ENCODE results near the gene VAV2.
"Not testable (repeated sequence)": the region's sequence is repeated elsewhere in the genome, so short reads cannot be mapped to it uniquely, and the experiment has no call there.

The VAV2 gene

DNA sequence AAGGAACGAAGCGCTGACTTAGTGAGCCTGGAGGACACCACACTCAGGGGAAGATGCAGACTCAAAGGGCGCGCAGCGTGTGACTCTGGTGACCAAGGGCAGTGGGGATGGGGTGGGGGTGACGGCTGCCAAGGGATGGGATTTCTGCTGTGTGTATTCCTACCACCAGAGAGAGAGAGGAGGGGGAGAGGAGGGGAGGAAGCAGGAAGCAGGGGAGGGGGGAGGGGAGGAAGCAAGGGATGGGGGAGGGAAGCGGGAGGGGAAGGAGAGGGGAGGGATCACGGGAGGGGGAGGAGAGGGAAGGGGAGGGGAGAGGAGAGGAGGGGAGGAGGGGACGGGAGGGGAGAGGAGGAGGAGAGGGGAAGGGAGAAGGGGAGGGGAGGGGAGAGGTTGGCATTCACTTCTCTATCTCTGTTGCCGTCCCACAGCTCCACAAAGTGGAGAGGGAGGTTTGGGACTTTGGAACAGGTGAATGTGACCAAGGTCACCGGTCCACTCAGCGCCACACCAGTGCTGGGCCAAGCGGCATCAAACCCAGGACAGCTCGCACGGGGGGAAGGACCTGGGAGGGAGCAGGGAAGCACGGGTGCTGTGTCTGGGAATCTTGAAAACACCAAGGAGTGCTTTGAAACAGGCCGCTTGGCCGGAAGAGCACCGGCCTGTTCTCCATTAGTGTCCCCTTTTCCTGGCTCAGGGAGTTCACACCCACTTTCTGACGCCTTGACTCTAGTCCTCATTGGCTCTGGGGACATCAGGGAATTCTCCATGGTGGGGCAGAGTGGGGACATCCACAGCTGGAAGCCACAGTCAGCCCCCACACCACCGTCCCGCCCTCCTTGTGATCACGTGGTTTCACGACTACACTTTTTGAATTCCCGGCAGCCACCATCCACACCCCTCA lies 77.4 kb downstream of the VAV2 start:
- DNase-seq, result no peak

DNA sequence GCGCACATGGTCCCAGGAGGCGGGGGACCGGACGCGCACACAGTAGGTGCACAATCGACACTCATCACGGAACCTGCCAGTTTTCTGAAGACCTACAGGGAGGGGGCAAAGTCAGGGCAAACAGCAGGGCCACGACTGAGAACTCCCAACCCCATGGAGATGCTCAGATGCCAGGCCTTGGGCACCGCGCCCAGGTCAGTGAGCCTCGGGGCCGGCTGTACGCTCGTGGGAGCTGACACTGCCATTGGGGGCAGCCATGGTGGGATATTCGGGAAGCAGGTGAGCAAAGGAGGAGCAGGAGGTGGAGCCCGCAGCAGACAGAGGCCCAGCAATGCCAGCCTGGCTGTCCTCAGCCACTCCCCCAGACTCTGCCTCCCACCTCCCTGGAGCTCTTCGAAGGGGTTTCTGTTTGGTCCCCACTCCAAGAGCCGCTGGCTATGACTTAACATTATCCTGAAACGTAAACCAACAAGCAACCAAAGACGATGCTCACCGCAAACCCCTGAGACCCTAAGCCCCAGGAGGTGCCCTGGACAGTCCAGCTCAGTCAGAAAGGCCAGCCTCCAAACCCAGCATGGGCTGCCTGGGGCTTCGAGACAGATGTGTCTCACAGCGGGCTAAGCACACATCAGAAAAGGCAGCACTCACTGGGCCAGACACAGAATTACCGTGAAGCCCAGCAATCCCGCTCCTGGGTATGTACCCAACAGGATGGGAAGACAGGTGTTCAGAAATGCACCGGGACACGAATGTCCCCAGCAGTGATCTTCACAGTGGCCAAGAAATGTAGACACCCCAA lies 78.4 kb downstream of the VAV2 start:
- DNase-seq, result no peak

DNA sequence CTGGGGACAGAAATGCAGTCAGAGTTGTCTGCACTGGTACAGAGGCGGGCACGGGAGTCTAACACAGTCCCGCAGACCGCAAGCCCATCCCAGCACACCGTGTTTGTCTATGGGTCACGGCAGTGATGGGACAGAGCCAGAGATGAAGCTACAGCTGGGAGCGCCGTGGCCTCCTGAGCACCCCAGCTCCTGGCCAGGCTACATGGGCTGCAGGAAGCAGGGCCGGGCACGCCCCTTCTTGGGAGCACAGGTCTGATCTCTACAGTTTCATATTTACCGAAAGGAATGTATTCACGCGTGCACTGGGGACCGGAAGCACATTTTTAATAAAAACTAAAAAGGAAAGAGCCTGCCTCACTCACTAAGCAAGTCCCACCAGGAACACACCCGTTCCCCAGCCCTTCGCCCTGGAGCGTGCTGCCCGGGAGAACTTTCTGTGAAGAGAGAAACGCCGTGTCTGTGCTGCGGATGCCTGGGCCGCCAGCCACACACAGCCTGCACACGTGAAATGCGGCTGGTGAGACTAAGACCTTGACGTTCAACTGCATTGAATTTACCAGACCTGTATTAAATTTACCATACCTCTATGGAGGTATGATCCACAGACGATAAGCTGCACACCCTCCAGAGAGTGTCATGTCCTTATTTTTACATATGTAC lies 81.1 kb downstream of the VAV2 start:
- DNase-seq, result no peak

DNA sequence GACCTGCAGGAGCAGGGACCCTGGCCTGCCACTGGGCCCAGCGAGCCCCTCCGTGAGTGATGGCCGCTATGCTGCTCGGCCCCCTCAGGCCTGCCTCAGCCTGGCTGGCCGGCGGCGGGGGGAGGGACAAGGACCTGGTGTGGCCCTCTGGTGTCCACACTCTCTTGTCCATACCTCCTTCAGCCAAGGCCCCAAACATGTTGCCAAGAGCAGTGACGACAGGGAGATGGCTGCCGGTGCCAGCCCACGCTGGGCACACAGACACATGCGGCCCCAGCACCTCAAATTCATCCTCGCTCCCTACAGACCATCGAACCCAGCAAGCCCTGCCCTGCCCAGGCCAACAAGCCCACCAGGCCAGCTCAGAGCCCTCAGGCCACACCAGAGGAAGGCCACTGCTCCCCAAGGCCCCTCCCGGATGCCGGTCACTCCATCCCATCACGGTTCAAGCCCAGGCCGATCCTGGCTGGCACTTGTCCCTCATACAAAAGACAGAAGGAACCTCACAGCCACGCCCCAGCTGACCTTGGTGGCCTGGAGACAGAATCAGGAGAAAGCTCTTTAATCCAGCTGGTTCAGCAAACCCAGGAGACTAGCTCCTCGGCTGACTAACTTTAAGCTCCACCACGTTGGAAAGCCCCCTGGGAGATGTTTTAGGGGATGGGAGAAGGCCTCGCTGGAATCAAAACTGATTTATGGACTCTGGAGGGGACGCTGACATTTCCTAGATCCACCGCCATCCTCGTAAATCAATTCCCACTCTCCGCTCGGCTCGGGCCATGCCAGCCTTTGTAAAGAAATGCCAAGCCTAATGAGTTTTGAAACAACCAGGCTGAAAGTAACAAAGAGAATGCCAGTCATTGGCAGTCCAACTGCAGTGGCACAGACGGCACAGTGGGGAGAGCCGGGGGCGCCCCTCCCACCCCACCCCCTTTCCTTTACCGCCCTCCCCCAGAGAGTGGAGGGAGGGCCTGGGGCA lies 84.9 kb downstream of the VAV2 start:
- no peak for DNase-seq

DNA sequence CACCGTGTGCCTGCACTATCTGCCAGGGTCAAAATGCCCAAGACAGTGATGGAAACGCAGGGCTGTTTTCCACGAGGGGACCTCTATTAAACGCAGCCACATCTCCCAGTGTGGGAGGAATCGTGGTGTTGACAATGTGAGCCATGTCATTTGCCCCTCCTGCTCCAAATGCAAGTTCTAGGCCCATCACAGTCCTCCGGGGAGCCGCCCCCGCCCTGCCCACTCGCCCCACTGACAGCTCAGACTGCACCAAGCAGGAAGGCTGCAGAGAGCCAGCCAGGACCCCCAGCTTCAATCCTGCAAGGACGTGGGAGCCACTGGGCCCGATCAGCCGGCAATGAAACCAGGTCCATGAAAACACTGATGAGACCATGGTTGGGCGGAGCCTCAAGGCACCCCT lies 85.9 kb downstream of the VAV2 start:
- no peak for DNase-seq

DNA sequence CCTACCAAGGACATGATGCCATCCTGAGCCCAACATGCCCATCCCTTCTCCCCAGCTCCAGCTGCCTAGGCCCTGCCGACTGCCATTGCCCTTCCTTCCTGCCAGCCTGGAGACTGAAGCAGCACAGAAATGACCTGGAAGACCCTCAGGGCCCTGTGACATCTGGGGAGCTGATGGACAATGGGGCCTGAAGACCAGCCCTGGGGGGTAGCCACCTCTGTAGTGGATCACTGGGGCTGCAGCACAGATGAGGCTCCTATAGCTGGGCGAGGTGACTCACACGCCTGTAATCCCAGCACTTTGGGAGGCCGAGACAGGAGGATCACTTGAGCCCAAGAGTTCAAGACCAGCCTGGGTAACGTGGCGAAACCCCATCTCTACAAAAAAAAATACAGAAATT lies 86.6 kb downstream of the VAV2 start:
- no peak for DNase-seq

DNA sequence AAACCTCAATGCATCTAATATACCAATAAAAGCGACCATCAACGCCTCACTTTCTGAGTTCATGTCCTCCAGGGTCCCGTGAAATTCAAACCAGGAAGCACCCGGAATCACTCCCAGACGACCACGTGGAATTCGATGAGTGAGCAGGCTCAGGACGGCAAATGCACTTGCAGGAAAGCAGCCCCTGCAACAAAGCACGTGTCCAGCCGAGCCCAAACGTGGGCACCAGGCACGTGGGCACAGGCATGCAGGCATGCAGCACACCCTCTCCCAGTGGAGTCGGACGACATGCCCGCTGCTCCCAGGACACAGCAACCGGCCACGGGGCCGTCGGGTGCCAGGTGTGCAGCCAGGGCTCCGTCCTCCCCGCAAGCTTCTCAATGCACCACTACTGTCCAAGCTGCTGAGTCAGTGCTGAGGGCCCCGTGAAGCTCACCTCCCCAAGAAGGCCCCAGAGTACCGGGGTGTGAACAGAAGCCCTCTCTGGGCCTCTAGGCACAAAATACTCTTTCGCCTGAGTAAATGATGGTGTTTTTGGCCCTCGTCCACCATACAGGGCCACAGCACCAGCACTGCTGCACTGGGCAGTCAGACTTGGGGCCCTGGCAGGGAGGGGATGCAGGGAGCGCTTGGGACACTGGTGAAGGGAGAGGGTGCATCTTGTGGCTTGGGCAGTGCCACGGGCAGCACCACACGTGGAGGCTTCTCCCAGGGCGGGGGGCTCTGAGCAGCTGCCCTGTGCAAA lies 87.6 kb downstream of the VAV2 start:
- DNase-seq, result no peak

DNA sequence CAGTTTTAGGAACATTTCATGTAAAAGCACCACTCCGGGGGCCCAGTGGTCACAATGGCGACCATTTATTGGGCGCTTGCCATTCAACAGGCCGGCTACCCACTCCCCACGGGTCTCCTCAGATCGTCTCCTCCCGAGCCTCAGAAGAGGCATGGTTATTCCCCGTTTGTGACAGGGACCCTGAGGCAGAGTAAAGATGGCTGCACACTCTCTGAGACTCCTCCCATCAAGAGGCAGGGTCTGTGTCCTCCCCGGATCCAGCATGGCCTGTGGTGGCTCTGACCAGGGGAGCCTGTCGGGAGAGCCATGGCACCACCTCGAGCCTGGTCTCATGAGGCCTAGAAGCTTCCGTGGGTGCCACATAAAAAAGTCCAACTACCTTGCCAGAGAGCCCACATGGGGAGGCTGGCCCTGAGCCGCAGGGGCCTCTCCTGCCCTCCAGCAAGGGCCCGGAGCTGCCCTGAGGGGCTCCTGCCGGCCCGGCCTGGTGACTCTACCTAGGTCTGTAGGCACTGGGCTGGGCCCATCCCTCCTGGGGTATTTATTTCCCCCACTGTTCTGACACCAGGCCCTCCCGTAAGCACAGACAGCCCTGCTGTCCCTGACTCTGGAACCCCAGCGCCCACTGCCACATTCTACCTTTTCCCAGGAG lies 90.8 kb downstream of the VAV2 start:
- no peak for DNase-seq

DNA sequence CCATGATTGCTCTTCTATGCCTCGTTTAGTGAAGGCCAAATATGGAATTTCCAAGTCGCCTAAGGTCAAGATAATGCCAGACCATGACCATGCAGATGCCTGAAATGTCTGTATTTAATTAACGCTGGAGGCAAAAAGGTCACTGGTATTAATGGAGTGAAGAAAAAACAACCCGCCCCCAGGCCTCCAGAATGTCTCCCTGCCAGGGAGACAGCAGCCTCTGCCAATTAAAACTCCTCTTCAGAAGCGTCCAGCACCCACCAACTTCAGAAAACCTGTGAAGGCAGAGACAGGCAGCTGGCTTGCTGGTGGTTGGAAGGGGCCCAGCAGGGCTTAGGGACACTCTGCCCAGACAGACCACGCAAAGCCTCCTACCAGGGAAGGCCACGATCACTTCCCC lies 94.4 kb downstream of the VAV2 start:
- no peak for DNase-seq

DNA sequence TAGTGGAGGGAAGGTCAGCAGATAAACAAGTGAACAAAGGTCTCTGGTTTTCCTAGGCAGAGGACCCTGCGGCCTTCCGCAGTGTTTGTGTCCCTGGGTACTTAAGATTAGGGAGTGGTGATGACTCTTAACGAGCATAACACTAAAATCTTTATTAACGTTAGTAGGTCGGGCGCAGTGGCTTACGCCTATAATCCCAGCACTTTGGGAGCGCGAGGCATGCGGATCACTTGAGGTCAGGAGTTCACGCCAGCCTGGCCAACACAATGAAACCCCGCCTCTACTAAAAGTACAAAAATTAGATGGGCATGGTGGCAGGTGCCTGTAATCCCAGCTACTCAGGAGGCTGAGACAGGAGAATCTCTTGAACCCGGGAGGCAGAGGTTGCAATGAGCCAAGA lies 96.1 kb downstream of the VAV2 start:
- not testable (repeated sequence) for DNase-seq

DNA sequence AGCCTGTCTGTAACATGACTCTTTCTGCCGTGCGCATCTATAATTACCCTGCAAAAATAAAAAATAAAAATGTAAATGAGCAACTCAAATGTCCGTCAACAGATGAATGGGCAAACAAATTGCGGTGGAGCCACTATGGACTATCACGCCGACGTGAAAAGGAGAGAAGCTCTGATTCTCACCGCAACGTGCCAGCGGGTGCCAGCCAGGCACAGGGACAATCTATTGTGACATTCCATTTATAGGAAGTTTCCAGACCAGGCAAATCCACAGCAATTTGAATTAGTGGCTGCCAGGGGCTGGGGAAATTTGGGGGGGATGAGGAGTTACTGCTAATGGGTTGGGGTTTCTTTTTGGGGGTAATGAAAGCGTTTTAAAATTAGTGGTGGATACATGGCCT lies 96.8 kb downstream of the VAV2 start:
- DNase-seq, result no peak

DNA sequence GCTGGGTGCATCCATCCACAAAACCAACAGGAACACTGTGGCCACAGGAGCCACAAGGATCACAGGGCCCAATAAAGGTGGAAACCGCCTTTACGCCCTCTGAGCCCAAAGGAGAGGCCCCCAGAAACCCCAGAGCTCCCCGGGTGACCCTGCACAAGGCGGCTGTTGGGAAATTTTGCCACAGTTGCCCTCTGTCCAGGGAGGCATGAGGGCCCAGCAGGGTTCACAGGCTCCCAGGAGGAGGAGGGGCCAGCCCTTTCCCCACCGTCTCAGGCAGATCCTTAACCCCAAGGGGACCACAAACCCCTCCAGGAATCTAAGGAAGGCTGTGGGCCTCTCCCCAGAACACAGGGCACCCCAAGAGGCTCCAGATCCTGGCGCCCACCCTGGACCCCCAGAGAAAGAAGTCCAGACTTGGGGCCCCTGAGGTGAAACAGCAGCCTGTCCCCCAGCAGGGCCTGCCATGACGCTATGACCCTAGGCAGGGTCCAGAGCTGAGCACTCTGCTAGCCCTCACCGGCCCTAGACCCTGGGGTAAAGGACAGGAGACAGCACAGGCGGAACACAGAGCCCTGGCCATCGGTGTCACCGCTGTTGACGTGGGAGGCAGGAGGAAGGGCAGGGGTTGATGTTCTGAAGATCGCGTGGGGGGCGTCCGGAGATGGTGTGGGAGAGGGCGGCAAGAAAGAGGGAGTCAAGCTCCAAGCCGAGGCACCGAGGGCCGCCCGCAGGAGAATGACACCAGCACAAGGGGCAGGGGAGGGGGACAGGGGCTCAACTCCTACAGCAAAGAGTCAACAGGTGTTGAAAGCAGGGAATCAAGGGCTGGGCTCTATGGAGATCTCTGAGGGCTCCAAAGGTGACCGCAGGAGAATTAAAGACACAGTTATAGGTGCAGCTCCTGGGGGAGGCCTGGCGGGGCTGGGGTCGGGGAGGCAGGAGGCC lies 97.5 kb downstream of the VAV2 start:
- no peak for DNase-seq

DNA sequence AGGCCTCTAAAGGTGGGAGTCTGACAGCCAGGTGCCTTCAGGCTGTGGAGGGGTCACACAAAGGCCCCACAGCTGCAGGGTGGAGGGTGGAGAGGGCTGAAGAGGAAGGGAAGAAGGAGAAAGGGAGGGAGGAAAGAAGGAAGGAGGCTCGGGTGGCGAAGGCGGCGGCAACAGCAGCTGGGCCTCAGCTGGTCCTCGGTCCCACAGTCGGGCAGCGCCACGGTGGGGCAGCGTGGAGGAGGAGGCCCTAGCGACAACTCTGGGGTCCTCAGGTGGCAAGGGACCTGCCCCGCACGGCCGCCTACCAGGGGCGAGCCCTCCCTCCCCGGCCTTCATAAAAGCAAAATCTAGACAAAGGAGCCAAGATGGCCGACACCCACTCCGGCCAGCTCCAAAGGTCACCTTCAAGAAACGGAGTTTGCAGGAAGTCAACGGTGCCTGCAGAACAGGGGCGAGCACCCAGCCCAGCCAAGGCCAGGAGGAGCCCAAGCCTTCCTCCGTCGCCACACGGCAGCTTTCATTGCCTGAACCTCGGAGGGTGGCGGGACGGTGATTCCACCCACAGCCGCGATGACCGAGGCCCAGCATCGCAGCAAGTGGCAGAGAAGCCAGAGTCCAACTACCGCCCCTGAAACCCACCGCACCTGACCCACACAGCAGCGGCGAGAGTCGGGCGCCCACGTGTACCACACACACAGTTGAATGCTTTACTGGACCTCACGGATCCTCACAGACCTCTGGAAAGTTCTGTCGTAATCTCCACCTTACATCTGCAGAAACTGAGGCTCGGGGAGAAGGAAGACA lies 98.7 kb downstream of the VAV2 start:
- no peak for DNase-seq

DNA sequence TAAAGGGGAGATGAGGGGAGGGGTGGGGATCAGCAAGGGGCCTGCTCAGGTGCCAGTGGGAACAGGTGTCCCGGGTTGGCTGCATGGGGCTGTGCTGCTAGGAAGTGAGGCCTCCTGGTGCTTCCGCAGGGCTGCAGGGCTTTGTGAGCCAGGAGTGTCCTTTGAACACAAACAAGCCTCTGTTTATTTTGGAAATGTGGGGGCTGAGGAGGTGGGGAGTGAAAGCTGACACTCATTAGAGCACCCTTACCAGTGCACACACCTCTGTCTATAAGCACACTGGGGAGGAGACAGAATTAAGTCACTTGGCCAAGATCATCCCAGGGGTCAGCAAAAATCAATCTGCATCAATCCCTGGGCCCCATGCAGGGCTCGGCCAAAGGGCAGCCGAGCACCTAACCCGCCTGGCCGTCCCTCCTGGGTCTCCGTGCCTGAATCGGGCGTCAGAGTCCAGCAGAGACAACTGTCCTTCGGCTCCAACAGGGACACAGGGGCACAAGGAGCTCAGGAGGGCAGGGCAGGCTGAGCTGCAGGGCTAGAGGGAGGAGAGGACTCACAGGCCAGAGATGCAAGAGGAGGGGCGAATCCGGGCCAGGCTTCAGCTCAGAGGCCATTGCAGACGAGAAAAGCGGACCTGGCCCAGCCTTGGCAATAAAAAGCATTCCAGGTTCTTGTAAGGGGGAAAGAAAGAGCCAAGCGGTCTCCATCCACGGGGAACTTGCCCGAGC lies 99.8 kb downstream of the VAV2 start:
- no peak for DNase-seq

DNA sequence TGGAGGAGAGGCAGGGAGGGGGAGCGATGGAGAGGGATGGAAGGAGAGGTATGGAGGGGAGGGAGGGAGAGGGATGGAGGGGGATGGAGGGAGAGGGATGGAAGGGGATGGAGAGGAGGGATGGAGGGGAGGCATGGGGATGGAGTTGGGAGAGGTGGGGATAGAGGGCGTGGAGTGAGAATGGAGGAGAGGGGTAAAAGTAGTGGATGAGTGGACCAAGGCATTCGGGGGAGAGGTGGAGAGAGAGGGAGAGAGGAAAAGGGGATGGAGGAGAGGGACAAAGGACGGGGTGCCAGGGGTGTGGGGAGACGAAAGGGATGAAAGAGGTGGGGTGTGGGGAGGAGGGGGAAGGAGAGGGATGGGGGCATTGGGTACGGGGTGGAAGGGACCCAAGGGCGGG lies 100.4 kb downstream of the VAV2 start:
- DNase-seq, result no peak

DNA sequence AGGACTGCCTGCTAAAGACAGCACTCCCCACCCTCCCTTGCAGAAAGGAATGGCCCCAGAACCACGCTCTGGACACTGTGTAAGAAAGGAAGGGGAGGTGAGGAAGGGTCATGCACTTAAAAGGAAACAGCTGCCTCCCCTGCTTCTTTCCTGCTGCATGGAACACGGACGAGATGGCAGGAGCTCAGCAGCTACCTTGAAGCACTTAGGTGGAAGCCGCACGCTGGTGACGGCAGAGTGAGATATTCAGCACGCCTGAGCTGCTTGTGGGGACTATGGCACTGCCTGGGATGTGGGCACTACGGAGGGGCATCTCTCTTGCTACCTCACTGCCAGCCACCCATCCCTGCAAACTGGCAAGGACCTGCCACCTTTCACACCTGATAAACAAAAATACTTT lies 101.5 kb downstream of the VAV2 start:
- no peak for DNase-seq

DNA sequence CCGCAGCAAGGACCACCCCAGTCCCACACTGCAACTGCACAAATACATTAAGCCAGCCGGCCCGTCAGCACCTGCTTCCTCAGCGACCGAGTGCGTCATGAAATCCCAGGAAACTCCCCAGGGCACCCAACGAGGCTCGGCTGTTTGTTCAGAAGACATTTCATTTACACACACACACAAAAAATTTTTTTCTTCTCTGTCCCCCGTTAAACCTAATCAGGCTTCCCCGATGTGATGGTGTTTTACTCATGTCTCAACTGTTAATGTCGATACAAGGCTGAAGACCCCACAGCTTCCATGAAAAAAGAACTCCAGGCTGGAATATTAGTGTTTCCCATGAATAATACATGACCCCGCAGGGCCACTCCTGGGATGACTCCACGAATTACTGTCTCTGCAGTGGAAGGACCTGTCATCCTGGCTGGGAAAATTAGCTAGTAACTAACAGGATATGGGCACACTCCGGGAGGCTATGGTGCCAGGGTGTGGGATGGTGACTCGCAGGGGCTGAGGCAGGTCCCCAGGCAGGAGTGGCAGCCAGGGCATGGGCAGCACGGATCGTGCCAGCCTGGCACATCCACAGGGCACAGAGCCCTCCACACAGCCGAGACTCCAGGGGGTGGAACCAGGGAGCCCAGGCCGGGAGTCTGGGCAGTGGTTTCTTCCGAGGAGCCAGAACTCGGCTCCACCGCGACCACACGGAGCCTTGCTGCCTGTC lies 102.4 kb downstream of the VAV2 start:
- DNase-seq, result peak in 1 of 2 experiments; percentile 44

All from SW 1271 (cell line).